IMR-90 (cell line): ENCODE measurements around the gene ROCK2. TPM values are rescaled to one million over a fixed set of nuclear protein-coding genes. Genes with fewer than 3 reads are reported as not detected.

ENCODE experiments used
- ATAC-seq: fragments of 200-7000 bp; cut with Tn5 transposase; 2 replicates; pipeline ENCODE4 v1.9.1; 2020; ENCODE audit warnings: low read depth, mild to moderate bottlenecking, moderate library complexity
- BruUV-seq: library from RNA; stranded (reverse); fragments of 400-500 nt; replicated peaks from 2 replicates; lab custom pipeline; 2021; lab: Mats Ljungman, UMichigan
- CTCF ChIA-PET: fragments of 300-600 bp; formaldehyde crosslinking; extraction: SDS; loops from one replicate; lab custom pipeline; 2021; ENCODE audit warnings: antibody characterized with exemption; lab: Yijun Ruan, JAX
- POLR2A ChIA-PET: fragments of 300-600 bp; sonication (Branson Sonifier 250); formaldehyde crosslinking; loops from one replicate; lab custom pipeline; 2022; ENCODE audit warnings: antibody characterized with exemption; ENCODE audit not compliant: unreplicated experiment; lab: Charles Lee
- DNase-seq: peaks from one replicate; pipeline ENCODE4 v3.0.0; 2013
- H2AFZ ChIP-seq: replicated peaks from 2 replicates; pipeline ENCODE3; 2013; ENCODE audit warnings: low read length, mild to moderate bottlenecking; ENCODE audit not compliant: poor library complexity
- H2AK5ac ChIP-seq: 2 replicates; pipeline ENCODE4 v1.6.1; 2013; ENCODE audit warnings: low read depth, low read length, inconsistent platforms
- H2AK9ac ChIP-seq: replicated peaks from 2 replicates; pipeline ENCODE3; 2013; ENCODE audit warnings: mild to moderate bottlenecking, low read depth, low read length, moderate library complexity; ENCODE audit not compliant: poor library complexity
- H2BK120ac ChIP-seq: 2 replicates; pipeline ENCODE4 v1.6.1; 2013; ENCODE audit warnings: low read depth, low read length, inconsistent platforms
- H2BK15ac ChIP-seq: 3 replicates; pipeline ENCODE4 v1.6.1; 2013; ENCODE audit warnings: low read depth, low read length, inconsistent platforms
- H2BK20ac ChIP-seq: 2 replicates; pipeline ENCODE4 v1.6.1; 2013; ENCODE audit warnings: low read depth, mild to moderate bottlenecking, inconsistent platforms, low read length, moderate library complexity
- H2BK5ac ChIP-seq: 2 replicates; pipeline ENCODE4 v1.6.1; 2013; ENCODE audit warnings: mild to moderate bottlenecking, low read depth, low read length, inconsistent platforms; ENCODE audit not compliant: poor library complexity, severe bottlenecking
- H3K14ac ChIP-seq: replicated peaks from 2 replicates; pipeline ENCODE4 v1.6.1; 2013; ENCODE audit warnings: low read depth, low read length, inconsistent platforms
- H3K18ac ChIP-seq: 2 replicates; pipeline ENCODE4 v1.6.1; 2013; ENCODE audit warnings: low read depth, low read length, control low read depth
- H3K23ac ChIP-seq: 2 replicates; pipeline ENCODE4 v1.6.1; 2013; ENCODE audit warnings: low read depth, low read length, inconsistent platforms
- H3K27ac ChIP-seq: 2 replicates; pipeline ENCODE4 v1.5.1; 2013; ENCODE audit warnings: mild to moderate bottlenecking, control low read depth, low read length; ENCODE audit not compliant: insufficient read depth
- H3K27me3 ChIP-seq: 2 replicates; pipeline ENCODE4 v1.6.1; 2013; ENCODE audit warnings: low read length; ENCODE audit not compliant: control insufficient read depth, insufficient read depth
- H3K36me3 ChIP-seq: 2 replicates; pipeline ENCODE4 v1.6.1; 2013; ENCODE audit warnings: low read length, mixed read lengths; ENCODE audit not compliant: control insufficient read depth, insufficient read depth
- H3K4ac ChIP-seq: 2 replicates; pipeline ENCODE4 v1.6.1; 2013; ENCODE audit warnings: low read depth, low read length, inconsistent platforms
- H3K4me1 ChIP-seq: 2 replicates; pipeline ENCODE4 v1.6.1; 2013; ENCODE audit warnings: low read length, mixed read lengths; ENCODE audit not compliant: control insufficient read depth, insufficient read depth
- H3K4me2 ChIP-seq: 2 replicates; pipeline ENCODE4 v1.6.1; 2013; ENCODE audit warnings: low read depth, mild to moderate bottlenecking, control low read depth, low read length, moderate library complexity
- H3K4me3 ChIP-seq: 2 replicates; pipeline ENCODE4 v1.5.1; 2013; ENCODE audit warnings: low read depth, mild to moderate bottlenecking, control low read depth, low read length, moderate library complexity; ENCODE audit not compliant: insufficient read depth
- H3K56ac ChIP-seq: 2 replicates; pipeline ENCODE4 v1.6.1; 2013; ENCODE audit warnings: low read length, inconsistent platforms; ENCODE audit not compliant: insufficient read depth; ENCODE audit errors: extremely low read depth
- H3K79me1 ChIP-seq, 2 experiments: 2 replicates each; pipeline ENCODE4 v1.6.1; 2013; ENCODE audit warnings: low read length in 2 of 2, inconsistent platforms in 1 of 2, low read depth in 1 of 2
- H3K9ac ChIP-seq: 2 replicates; pipeline ENCODE4 v1.6.1; 2013; ENCODE audit warnings: low read depth, low read length, control low read depth
- H3K9me1 ChIP-seq: 2 replicates; pipeline ENCODE4 v1.6.1; 2013; ENCODE audit warnings: low read length, inconsistent platforms; ENCODE audit not compliant: insufficient read depth
- H3K9me3 ChIP-seq: 2 replicates; pipeline ENCODE4 v1.6.1; 2013; ENCODE audit warnings: low read length; ENCODE audit not compliant: control insufficient read depth, insufficient read depth
- H4K20me1 ChIP-seq: 2 replicates; pipeline ENCODE4 v1.6.1; 2013; ENCODE audit warnings: low read length, inconsistent platforms; ENCODE audit not compliant: insufficient read depth
- H4K5ac ChIP-seq: 2 replicates; pipeline ENCODE4 v1.6.1; 2013; ENCODE audit warnings: mild to moderate bottlenecking, low read depth, low read length, control low read depth
- H4K8ac ChIP-seq, 2 experiments: 2 replicates each; pipeline ENCODE4 v1.6.1; 2013; ENCODE audit warnings: low read depth in 2 of 2, low read length in 2 of 2, control low read depth in 1 of 2, inconsistent platforms in 1 of 2
- H4K91ac ChIP-seq: 2 replicates; pipeline ENCODE4 v1.6.1; 2013; ENCODE audit warnings: low read depth, low read length, inconsistent platforms; ENCODE audit not compliant: insufficient read depth
- CEBPB ChIP-seq: IDR thresholded peaks from 2 replicates; pipeline ENCODE4 v1.6.1; 2012; ENCODE audit warnings: low read depth, low read length, improper control_type of control experiment
- CHD1 ChIP-seq: IDR thresholded peaks from 2 replicates; pipeline ENCODE4 v1.6.1; 2012; ENCODE audit warnings: low read depth, low read length, improper control_type of control experiment
- MAFK ChIP-seq: IDR thresholded peaks from 2 replicates; pipeline ENCODE4 v1.6.1; 2012; ENCODE audit warnings: low read depth, low read length, improper control_type of control experiment
- MXI1 ChIP-seq: IDR thresholded peaks from 2 replicates; pipeline ENCODE4 v1.6.1; 2012; ENCODE audit warnings: low read depth, mild to moderate bottlenecking, low read length, moderate library complexity, borderline replicate concordance
- NFE2L2 ChIP-seq: fragments of 150-350 bp; IDR thresholded peaks from 2 replicates; pipeline ENCODE4 v1.6.1; 2016; ENCODE audit warnings: low read depth, mild to moderate bottlenecking, low read length
- WGBS, 2 experiments: methylation state at CpG; one replicate each; pipeline versions ENCODE4 v1.1.5 to v1.1.7; 2013; ENCODE audit warnings: missing lambda C conversion rate in 2 of 2; ENCODE audit not compliant: insufficient read length in 1 of 2; ENCODE audit errors: extremely low coverage in 2 of 2; 5-methylcytosine and 5-hydroxymethylcytosine counted together
- dilution Hi-C: fragments of 300-500 bp; cut with HindIII; formaldehyde crosslinking; loops from one replicate; pipeline ENCODE4 v1.14.3; 2018; ENCODE audit warnings: low sequenced_read_pairs; ENCODE audit not compliant: unreplicated experiment
- in situ Hi-C: fragments of 300-500 bp; cut with MboI; formaldehyde crosslinking; loops from 3 replicates; pipeline ENCODE4 v1.14.3; 2019; ENCODE audit warnings: low sequenced_read_pairs, inconsistent platforms, mixed read lengths
- intact Hi-C: fragments of 100-400 bp; cut with micrococcal nuclease; formaldehyde crosslinking; loops from 2 replicates; pipeline ENCODE4 v1.10.0; 2022
- polyA plus RNA-seq, 3 experiments: library from polyadenylated mRNA; depleted of rRNA; stranded (reverse); fragments of >200 nt; gene quantifications; 2 replicates each; pipeline ENCODE4 v1.2.3, GENCODE V29; 2012; ENCODE audit warnings: low replicate concordance in 1 of 3
- total RNA-seq: library from RNA; depleted of rRNA; stranded (reverse); fragments of >200 nt; gene quantifications from 2 replicates; pipeline ENCODE4 v1.2.3, GENCODE V29; 2012

ROCK2 gene
- total and polyA plus RNA-seq, 2 of the 4 experiments (the other 2 are of a cell fraction): 9.0 to 28.3 TPM

- BruUV-seq: no TSS peak
- H2BK15ac ChIP-seq: no peak overlapping the region
- CTCF ChIA-PET: no interaction called here
Measured at GRCh38 chr2:11157296-11157695, 187.1 kb downstream of the ROCK2 start.

More at GRCh38 chr2:11157296-11157695, 187.1 kb downstream of the ROCK2 start:
- in situ Hi-C loops (no loop called here), dilution Hi-C loops (no loop called here), intact Hi-C loops (no loop called here)
- no peak overlapping the region for H3K4me2 ChIP-seq
- TF ChIP-seq CEBPB: no peak
- no peak for TF ChIP-seq CHD1
- no peak for TF ChIP-seq MAFK
- TF ChIP-seq NFE2L2: no peak
- TF ChIP-seq MXI1: no peak
- H2AK9ac ChIP-seq: no peak overlapping the region
- no peak overlapping the region for H3K4me3 ChIP-seq
- H2BK120ac ChIP-seq: no peak overlapping the region
- H3K9me3 ChIP-seq: no peaks in the 10 kb centered on the region
- H4K20me1 ChIP-seq: no peaks in the 10 kb centered on the region
- no peak overlapping the region for H2BK5ac ChIP-seq
- peaks cover 5% of the 10 kb centered on the region; the same call in 1 of the 2 replicates for H3K4me1 ChIP-seq
- POLR2A ChIA-PET: no interaction called here
- no peak overlapping the region for H3K18ac ChIP-seq
- no peak overlapping the region for H3K23ac ChIP-seq
- H4K8ac ChIP-seq: no peak overlapping the region
- H3K9ac ChIP-seq: no peak overlapping the region
- no peak overlapping the region for H4K91ac ChIP-seq
- no peak overlapping the region for H3K14ac ChIP-seq
- H3K56ac ChIP-seq: no peak overlapping the region
- no peaks in the 10 kb centered on the region for H3K27me3 ChIP-seq
- WGBS, 2 experiments: 94% methylated on average over 3 of the region's 6 CpGs; no CpG with 5 or more reads in 1 of the 2 experiments
- H2AK5ac ChIP-seq: no peak overlapping the region
- H3K9me1 ChIP-seq: peaks cover 4% of the 10 kb centered on the region
- peaks cover 0 to 6% of the 10 kb centered on the region in 2 experiments; a peak in 2 of 4 replicates for H3K79me1 ChIP-seq
- H3K36me3 ChIP-seq: peaks cover 2% of the 10 kb centered on the region
- no peak overlapping the region for H4K5ac ChIP-seq
- DNase-seq (no peak), ATAC-seq (no peak)
- no peak overlapping the region for H2BK20ac ChIP-seq
- no peak overlapping the region for H2AFZ ChIP-seq
- no peak overlapping the region for H3K4ac ChIP-seq
- no peak overlapping the region for H3K27ac ChIP-seq
